ENCODE results near the gene CHST13.

CHST13 gene

DNA sequence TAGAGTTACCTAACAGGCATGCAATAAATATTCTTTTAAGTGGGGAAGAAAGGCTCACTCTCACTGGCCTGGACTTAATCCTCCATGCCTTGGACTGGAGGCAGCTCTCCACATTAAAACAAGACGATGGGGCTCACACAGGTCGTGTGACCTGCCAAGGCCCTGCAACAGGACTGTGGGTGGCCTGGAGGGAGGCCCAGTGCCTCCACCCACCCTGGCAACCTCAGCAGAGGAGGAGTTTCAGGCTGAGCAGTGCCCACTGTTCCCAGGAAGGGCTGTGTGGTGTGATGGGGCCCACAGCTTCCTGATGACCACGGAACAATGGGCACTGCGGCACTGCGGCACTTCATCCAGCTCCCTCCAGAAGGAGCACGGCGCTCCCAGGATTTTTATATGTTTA, 11.9 kb upstream of the CHST13 start:
- no peak for DNase-seq (ENCODE audit: extremely low read depth, low read depth)
- H3K4me3 ChIP-seq (replicated peaks; ENCODE audit: low read depth, low read length), result no peak overlapping the region
- TF ChIP-seq, protein P1, sequence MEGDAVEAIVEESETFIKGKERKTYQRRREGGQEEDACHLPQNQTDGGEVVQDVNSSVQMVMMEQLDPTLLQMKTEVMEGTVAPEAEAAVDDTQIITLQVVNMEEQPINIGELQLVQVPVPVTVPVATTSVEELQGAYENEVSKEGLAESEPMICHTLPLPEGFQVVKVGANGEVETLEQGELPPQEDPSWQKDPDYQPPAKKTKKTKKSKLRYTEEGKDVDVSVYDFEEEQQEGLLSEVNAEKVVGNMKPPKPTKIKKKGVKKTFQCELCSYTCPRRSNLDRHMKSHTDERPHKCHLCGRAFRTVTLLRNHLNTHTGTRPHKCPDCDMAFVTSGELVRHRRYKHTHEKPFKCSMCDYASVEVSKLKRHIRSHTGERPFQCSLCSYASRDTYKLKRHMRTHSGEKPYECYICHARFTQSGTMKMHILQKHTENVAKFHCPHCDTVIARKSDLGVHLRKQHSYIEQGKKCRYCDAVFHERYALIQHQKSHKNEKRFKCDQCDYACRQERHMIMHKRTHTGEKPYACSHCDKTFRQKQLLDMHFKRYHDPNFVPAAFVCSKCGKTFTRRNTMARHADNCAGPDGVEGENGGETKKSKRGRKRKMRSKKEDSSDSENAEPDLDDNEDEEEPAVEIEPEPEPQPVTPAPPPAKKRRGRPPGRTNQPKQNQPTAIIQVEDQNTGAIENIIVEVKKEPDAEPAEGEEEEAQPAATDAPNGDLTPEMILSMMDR (IDR thresholded peaks at IDR 0.05; ENCODE audit: low read depth, low read length, missing control alignments), result no peak

GRCh38 chr3:126512916-126513650, 10.9 kb upstream of the CHST13 start:
- no peak overlapping the region for H3K4me3 ChIP-seq (replicated peaks; ENCODE audit: low read depth, low read length)
- DNase-seq (ENCODE audit: extremely low read depth, low read depth), result no peak
- TF ChIP-seq, protein P1 (IDR thresholded peaks at IDR 0.05; ENCODE audit: low read depth, low read length, missing control alignments), result no peak

GRCh38 chr3:126514161-126514560, 9.8 kb upstream of the CHST13 start:
- TF ChIP-seq, protein P1 (IDR thresholded peaks at IDR 0.05; ENCODE audit: low read depth, low read length, missing control alignments), result no peak
- no peak overlapping the region for H3K4me3 ChIP-seq (replicated peaks; ENCODE audit: low read depth, low read length)
- DNase-seq (ENCODE audit: extremely low read depth, low read depth), result no peak

DNA sequence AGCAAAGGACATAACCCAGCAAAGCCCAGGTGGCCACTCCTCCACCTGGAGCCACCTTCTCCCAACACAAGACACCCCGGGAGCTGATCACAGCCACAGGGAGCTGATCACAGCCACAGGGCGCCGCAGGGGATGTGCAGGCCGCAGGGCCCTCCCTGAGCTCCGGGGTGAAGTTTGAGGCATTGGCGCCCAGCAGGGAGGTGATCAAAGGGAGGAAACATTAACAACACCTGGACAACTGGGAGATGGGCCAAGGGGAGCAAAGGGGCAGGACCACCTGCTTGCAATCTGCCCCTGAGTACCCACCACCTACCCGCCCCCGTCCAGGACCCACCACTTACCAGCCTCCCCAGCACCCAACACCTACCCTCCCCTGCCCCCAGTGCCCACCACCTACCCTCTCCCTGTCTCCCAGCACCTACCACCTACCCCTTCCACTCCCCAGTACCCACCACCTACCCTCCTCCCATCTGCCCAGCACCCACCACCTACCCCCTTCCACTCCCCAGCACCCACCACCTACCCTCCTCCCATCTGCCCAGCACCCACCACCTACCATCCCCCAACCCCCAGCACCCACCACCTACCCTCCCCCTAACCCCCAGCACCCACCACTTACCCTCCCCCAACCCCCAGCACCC, 8.8 kb upstream of the CHST13 start:
- DNase-seq (ENCODE audit: extremely low read depth, low read depth), result no peak
- no peak overlapping the region for H3K4me3 ChIP-seq (replicated peaks; ENCODE audit: low read depth, low read length)
- TF ChIP-seq, protein P1 (IDR thresholded peaks at IDR 0.05; ENCODE audit: low read depth, low read length, missing control alignments), result no peak

DNA sequence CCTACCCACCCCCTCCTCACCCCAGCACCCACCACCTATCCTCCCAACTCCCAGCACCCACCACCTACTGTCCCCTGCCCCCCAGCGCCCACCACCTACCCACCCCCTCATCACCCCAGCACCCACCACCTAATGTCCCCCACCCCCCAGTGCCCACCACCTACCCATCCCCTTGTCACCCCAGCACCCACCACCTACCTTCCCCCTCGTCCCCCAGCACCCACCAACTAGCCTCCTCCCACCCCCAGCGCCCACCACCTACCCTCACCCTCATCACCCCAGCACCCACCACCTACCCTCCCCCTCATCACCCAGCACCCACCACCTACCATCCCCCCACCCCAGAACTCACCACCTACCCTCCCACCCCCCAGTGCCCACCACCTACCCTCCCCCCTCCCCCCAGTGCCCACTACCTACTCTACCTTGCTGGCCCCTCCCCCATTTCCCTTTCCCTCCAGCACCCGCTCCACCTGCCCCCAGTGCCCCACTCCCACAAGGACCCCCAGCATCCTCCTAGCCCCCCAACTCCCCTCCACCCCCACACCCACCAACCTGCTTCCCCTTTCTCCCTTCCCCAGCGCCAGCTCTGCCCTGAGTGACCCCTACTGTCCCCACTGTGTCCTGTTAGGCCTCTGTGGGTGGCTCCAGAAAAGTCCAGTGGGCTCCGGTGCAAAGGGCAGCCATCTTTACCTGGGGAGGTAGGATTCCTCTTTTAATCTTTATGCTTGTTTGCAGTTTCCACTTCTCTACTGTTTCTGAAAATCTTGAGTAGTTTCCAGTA, 7.6 kb upstream of the CHST13 start:
- TF ChIP-seq, protein P1 (IDR thresholded peaks at IDR 0.05; ENCODE audit: low read depth, low read length, missing control alignments), result no peak
- DNase-seq (ENCODE audit: extremely low read depth, low read depth), result no peak
- no peak overlapping the region for H3K4me3 ChIP-seq (replicated peaks; ENCODE audit: low read depth, low read length)

- no peak for DNase-seq (ENCODE audit: extremely low read depth, low read depth)
- no peak overlapping the region for H3K4me3 ChIP-seq (replicated peaks; ENCODE audit: low read depth, low read length)
- TF ChIP-seq, protein P1 (IDR thresholded peaks at IDR 0.05; ENCODE audit: low read depth, low read length, missing control alignments), result no peak
These were observed 7.0 kb upstream of the CHST13 start for GRCh38 chr3:126516936-126517290.

All from HFF-Myc (cell line).